ENCODE measurements around the gene P3H2.

P3H2 gene

GRCh38 chr3:190019006-190019405, 101.7 kb downstream of the P3H2 start (continued):
- TF ChIP-seq PATZ1 (tag by site-specific recombination; IDR thresholded peaks at IDR 0.05): no peak
- TF ChIP-seq ZNF837 (tag by site-specific recombination; IDR thresholded peaks at IDR 0.05): no peak
- no peak for TF ChIP-seq ZNF473 (tag by site-specific recombination; IDR thresholded peaks at IDR 0.05)
- no peak for TF ChIP-seq ZNF354C (tag by site-specific recombination; IDR thresholded peaks at IDR 0.05; ENCODE audit: borderline replicate concordance, low read depth)
- no peak for TF ChIP-seq ZNF664 (tag by site-specific recombination; IDR thresholded peaks at IDR 0.05)
- no peak for TF ChIP-seq PRDM10 (tag by site-specific recombination; IDR thresholded peaks at IDR 0.05)
- no peak for TF ChIP-seq ZNF561 (tag by site-specific recombination; IDR thresholded peaks at IDR 0.05; ENCODE audit: borderline replicate concordance)
- TF ChIP-seq ZNF449 (tag by site-specific recombination; IDR thresholded peaks at IDR 0.05): no peak
- no peak for TF ChIP-seq ZNF660 (tag by site-specific recombination; IDR thresholded peaks at IDR 0.05)

GRCh38 chr3:190018460-190018859, 102.2 kb downstream of the P3H2 start:
- POLR2A ChIA-PET: no interaction called here
- TF ChIP-seq ZXDB (tag by site-specific recombination; IDR thresholded peaks at IDR 0.05): no peak
- TF ChIP-seq ZNF362 (tag by site-specific recombination; IDR thresholded peaks at IDR 0.05): no peak
- TF ChIP-seq ZNF121 (tag by site-specific recombination; IDR thresholded peaks at IDR 0.05): 0 out of 2 replicates have a peak, but pooled peaks have one; percentile 51
- no peak for TF ChIP-seq TCF7L2 (IDR thresholded peaks at IDR 0.05; ENCODE audit: borderline replicate concordance, low read depth, low read length)
- no peaks in the 10 kb centered on the region for H3K9me3 ChIP-seq (ENCODE audit: control insufficient read depth, insufficient read depth, low read depth, low read length)
- no peak overlapping the region for H3K27ac ChIP-seq (ENCODE audit: extremely low read depth, low read depth, low read length)
- H3K4me1 ChIP-seq (ENCODE audit: control insufficient read depth, insufficient read depth, low read length): no peaks in the 10 kb centered on the region
- H3K4me3 ChIP-seq (ENCODE audit: low read depth, low read length): no peak overlapping the region
- CTCF ChIA-PET: interaction anchor here (0.7 to 1.2 kb wide), 2 partner anchors 91 to 304 kb away, joined by 3 read pairs; partner anchors contain the start of gene CLDN1
- no peaks in the 10 kb centered on the region for H3K36me3 ChIP-seq (ENCODE audit: control insufficient read depth in 2 of 2, insufficient read depth in 1 of 2, low read length in 2 of 2)

GRCh38 chr3:190017521-190018288, 103.0 kb downstream of the P3H2 start:
- Histone ChIP-seq H3K36me3 (ENCODE audit: control insufficient read depth in 2 of 2, insufficient read depth in 1 of 2, low read length in 2 of 2) (no peaks in the 10 kb centered on the region), H3K4me1 (ENCODE audit: control insufficient read depth, insufficient read depth, low read length) (no peaks in the 10 kb centered on the region), H3K27ac (ENCODE audit: extremely low read depth, low read depth, low read length) (no peak overlapping the region), H3K4me3 (ENCODE audit: low read depth, low read length) (no peak overlapping the region), H3K9me3 (ENCODE audit: control insufficient read depth, insufficient read depth, low read depth, low read length) (no peaks in the 10 kb centered on the region)
- ChIA-PET CTCF (interaction anchor here (0.6 to 1.7 kb wide), 10 partner anchors 8 to 332 kb away, joined by 3 to 4 read pairs (median 4); partner anchors contain the start of gene CLDN1), POLR2A (no interaction called here)
- TF ChIP-seq PRDM4 (tag by site-specific recombination; IDR thresholded peaks at IDR 0.05) (no peak), CTCF (tag by site-specific recombination; IDR thresholded peaks at IDR 0.05) (peak; percentile 43), ZNF580 (tag by site-specific recombination; IDR thresholded peaks at IDR 0.05) (no peak), ZNF654 (tag by site-specific recombination; IDR thresholded peaks at IDR 0.05; ENCODE audit: low read depth) (peak; percentile 62)
